Esophagus squamous epithelium (tissue), 5 donors: ENCODE measurements around the gene MYT1. TPM values are rescaled to one million over a fixed set of nuclear protein-coding genes. Genes with fewer than 3 reads are reported as not detected.

ENCODE experiments used
- DNase-seq: peaks from one replicate; lab custom pipeline; 2025; lab: John Stamatoyannopoulos, UW
- H3K27ac ChIP-seq, 4 donors: fragments of 200-600 bp; sonication (generic); one replicate each; pipeline ENCODE4 v1.5.1; 2016 to 2019; ENCODE audit warnings: mild to moderate bottlenecking in 1 of 4
- H3K27me3 ChIP-seq, 4 donors: fragments of 200-600 bp; sonication (generic); 1 replicate in 3 of 4; 2 replicates in 1 of 4; pipeline versions ENCODE4 v1.5.1 to v1.6.0; 2017 to 2021; ENCODE audit warnings: antibody characterized with exemption in 1 of 4
- H3K36me3 ChIP-seq, 3 donors: fragments of 200-600 bp; sonication (generic); one replicate each; pipeline ENCODE4 v1.5.1; 2016 to 2019
- H3K4me1 ChIP-seq, 3 donors: fragments of 200-600 bp; sonication (generic); one replicate each; pipeline ENCODE4 v1.5.1; 2017 to 2019
- H3K4me3 ChIP-seq, 4 donors: fragments of 200-600 bp; sonication (generic); 1 replicate in 3 of 4; 2 replicates in 1 of 4; pipeline ENCODE4 v1.5.1; 2016 to 2019; ENCODE audit warnings: mild to moderate bottlenecking in 2 of 4, moderate library complexity in 1 of 4
- H3K9me3 ChIP-seq, 3 donors: fragments of 200-600 bp; sonication (generic); one replicate each; pipeline ENCODE4 v1.5.1; 2016 to 2019
- POLR2A ChIP-seq, 4 donors: fragments of 450-650 bp; IDR thresholded peaks; one replicate each; pipeline ENCODE4 v1.6.1; 2017; ENCODE audit warnings: antibody characterized with exemption in 4 of 4, mild to moderate bottlenecking in 4 of 4, moderate library complexity in 3 of 4
- WGBS, 2 donors: methylation state at CpG; one replicate each; pipeline ENCODE4 v1.1.5; 2018; 5-methylcytosine and 5-hydroxymethylcytosine counted together
- intact Hi-C: fragments of 100-400 bp; cut with DNase I; formaldehyde crosslinking; loops from one replicate; pipeline ENCODE4 v1.15.0; 2022
- total RNA-seq, 4 donors: library from RNA; depleted of rRNA; stranded (reverse); fragments of >200 nt; gene quantifications; one replicate each; pipeline ENCODE4 v1.1.0, GENCODE V29; 2016
- TF ChIP-seq, protein P1 (sequence below), 6 experiments: fragments of 450-650 bp in 4 of 6; fragments of 200-600 bp in 2 of 6; sonication (generic) in 2 of 6; IDR thresholded peaks; one replicate each; pipeline ENCODE4 v1.5.1; 2016 to 2019; ENCODE audit warnings: antibody characterized with exemption in 6 of 6, mild to moderate bottlenecking in 4 of 6, moderate library complexity in 4 of 6
- donor health status: DM: yes; HTN: yes; CAD: no.

The MYT1 gene
- total RNA-seq, 4 donors from 2014 or later: not detected

DNA sequence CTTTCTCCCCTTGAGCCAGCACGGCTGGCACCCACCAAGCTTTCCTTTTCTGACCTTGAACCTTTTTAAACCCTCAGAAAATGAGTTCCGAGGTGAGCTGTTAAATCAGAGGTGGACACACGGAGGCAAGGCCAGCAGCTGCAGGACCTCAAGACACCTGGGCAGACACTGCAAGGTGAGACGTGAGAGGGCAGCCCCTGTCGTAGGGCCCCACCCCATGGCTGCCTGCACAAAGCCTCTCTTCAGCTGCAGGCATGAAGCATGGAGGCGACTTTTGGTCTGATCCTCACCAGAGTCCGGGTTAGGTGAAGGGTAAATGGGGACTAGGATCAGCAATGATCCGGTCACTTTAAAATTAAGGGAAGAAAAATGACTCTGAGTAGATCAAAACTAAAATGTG lies 25.7 kb downstream of the MYT1 start:
- Histone ChIP-seq H3K9me3 (no peaks in the 10 kb centered on the region), H3K4me3 (no peak overlapping the region), H3K27ac (no peak overlapping the region), H3K4me1 (no peaks in the 10 kb centered on the region), H3K27me3 (peaks cover 0 to 62% (median 2%) of the 10 kb centered on the region in 4 donors), H3K36me3 (no peaks in the 10 kb centered on the region)
- 52 to 68% methylated on average over 5 to 8 of the region's 8 CpGs for WGBS, 2 donors
- TF ChIP-seq, protein P1, sequence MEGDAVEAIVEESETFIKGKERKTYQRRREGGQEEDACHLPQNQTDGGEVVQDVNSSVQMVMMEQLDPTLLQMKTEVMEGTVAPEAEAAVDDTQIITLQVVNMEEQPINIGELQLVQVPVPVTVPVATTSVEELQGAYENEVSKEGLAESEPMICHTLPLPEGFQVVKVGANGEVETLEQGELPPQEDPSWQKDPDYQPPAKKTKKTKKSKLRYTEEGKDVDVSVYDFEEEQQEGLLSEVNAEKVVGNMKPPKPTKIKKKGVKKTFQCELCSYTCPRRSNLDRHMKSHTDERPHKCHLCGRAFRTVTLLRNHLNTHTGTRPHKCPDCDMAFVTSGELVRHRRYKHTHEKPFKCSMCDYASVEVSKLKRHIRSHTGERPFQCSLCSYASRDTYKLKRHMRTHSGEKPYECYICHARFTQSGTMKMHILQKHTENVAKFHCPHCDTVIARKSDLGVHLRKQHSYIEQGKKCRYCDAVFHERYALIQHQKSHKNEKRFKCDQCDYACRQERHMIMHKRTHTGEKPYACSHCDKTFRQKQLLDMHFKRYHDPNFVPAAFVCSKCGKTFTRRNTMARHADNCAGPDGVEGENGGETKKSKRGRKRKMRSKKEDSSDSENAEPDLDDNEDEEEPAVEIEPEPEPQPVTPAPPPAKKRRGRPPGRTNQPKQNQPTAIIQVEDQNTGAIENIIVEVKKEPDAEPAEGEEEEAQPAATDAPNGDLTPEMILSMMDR (IDR thresholded peaks at IDR 0.05): no peak
- intact Hi-C loops: no loop called here
- DNase-seq: no peak

DNA sequence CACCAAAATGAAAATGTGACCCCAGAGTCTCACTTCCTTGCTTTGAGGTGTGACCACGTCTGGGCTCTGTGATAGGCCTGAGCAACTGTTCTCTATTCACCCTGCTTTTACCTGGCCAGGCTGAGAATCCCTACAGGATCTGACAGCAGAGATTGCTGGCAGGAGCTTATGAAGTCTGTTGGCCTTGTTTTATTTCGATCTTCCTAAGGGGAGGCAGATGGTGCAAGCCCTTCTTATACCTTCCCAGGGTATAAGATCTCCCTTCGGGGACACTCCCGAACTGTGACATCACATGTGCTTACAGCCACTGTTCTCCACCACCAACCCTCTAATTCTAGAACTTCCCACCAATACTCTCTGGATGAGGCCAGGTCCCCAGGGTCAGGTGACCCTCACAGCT lies 26.8 kb downstream of the MYT1 start:
- H3K9me3 ChIP-seq: no peaks in the 10 kb centered on the region
- H3K36me3 ChIP-seq: no peaks in the 10 kb centered on the region
- H3K27me3 ChIP-seq: peaks cover 0 to 69% (median 2%) of the 10 kb centered on the region in 4 donors
- intact Hi-C loops: no loop called here
- DNase-seq: no peak
- TF ChIP-seq, protein P1 (IDR thresholded peaks at IDR 0.05): no peak
- TF ChIP-seq POLR2A (IDR thresholded peaks at IDR 0.05): no peak
- no peaks in the 10 kb centered on the region for H3K4me1 ChIP-seq
- no peak overlapping the region for H3K27ac ChIP-seq
- WGBS, 2 donors: 78 to 82% methylated on average over 4 of the region's 4 CpGs
- H3K4me3 ChIP-seq: no peak overlapping the region

DNA sequence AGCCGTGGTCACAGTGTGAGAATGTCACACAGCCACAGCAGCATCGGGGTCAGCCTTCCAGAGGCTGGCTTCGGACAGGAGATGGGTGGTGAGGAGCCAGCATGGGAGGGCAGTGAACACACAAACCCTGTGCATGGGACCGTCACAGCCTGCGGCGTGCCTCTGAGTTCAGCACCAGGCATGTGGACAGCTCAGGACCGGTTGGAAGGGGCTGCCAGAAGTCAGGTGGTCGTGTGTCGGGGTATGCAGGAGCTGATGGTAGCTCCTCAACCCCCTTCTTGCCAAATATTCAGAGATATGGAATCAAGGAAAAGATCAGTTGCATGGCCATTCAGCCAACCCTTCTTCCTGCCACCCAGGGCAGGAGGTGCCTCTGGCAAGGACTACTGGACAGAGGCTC lies 28.2 kb downstream of the MYT1 start:
- WGBS, 2 donors: 39 to 46% methylated on average over 7 to 9 of the region's 9 CpGs
- Histone ChIP-seq H3K27me3 (peaks cover 0 to 83% (median 2%) of the 10 kb centered on the region in 4 donors), H3K4me1 (no peaks in the 10 kb centered on the region), H3K27ac (no peak overlapping the region), H3K9me3 (no peaks in the 10 kb centered on the region), H3K4me3 (no peak overlapping the region), H3K36me3 (no peaks in the 10 kb centered on the region)
- intact Hi-C loops: no loop called here
- no peak for TF ChIP-seq POLR2A (IDR thresholded peaks at IDR 0.05)
- TF ChIP-seq, protein P1 (IDR thresholded peaks at IDR 0.05): no peak
- no peak for DNase-seq

DNA sequence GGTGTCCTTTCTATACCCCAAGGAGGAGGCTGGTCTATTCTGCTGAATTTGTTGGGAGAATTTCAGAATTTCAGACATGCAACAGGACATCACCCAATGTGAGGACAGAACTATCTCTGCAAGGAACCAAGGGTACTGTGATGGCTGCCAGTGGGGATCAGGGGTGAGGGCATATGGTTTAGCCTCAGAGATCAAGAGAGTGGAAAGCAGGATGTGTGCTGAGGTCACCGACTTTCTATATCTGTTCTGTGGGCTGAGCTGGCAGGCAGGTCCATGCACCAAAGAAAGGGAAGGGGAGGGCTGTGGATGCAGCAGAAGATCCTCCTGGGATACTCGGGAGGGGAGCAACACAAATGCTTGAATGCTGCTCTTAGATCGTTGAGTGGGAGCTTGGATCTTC lies 28.8 kb downstream of the MYT1 start:
- DNase-seq: no peak
- Histone ChIP-seq H3K27ac (no peak overlapping the region), H3K4me3 (no peak overlapping the region), H3K9me3 (no peaks in the 10 kb centered on the region), H3K27me3 (peaks cover 0 to 88% (median 2%) of the 10 kb centered on the region in 4 donors), H3K4me1 (no peaks in the 10 kb centered on the region), H3K36me3 (no peaks in the 10 kb centered on the region)
- intact Hi-C loops: no loop called here
- 56 to 59% methylated on average over 2 to 3 of the region's 3 CpGs for WGBS, 2 donors
- TF ChIP-seq, protein P1 (IDR thresholded peaks at IDR 0.05): no peak
- TF ChIP-seq POLR2A (IDR thresholded peaks at IDR 0.05): no peak

DNA sequence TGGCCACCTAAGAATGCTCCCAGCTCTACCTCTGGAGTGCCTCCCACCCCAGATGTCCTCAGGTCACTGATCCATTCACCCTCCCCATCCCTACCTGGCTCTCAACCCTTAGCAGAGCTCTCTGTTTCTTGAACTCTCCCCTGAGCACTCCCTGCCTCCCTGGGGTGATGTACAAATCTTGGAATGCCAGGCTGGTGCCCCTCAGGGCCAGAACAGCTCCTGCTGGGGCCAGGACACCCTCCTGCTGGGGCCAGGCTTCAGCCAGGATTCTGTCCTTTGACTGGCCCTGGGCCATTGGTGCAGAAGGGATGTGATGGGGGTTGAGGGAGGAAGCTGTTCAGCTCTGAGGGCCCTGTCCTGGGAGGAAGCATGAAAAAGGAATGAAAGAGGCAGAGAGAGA lies 30.0 kb downstream of the MYT1 start:
- no peak for TF ChIP-seq POLR2A (IDR thresholded peaks at IDR 0.05)
- TF ChIP-seq, protein P1 (IDR thresholded peaks at IDR 0.05): no peak
- Histone ChIP-seq H3K36me3 (no peaks in the 10 kb centered on the region), H3K27me3 (peaks cover 0 to 89% (median 2%) of the 10 kb centered on the region in 4 donors), H3K27ac (no peak overlapping the region), H3K4me3 (no peak overlapping the region), H3K9me3 (no peaks in the 10 kb centered on the region), H3K4me1 (no peaks in the 10 kb centered on the region)
- intact Hi-C loops: no loop called here
- no peak for DNase-seq
